A673 (cell line): ENCODE measurements around the gene KERA. TPM values are rescaled to one million over a fixed set of nuclear protein-coding genes. Genes with fewer than 3 reads are reported as not detected.

ENCODE experiments used
- Bru-seq: library from RNA; stranded (reverse); fragments of 400-500 nt; gene quantifications from one replicate; lab custom pipeline; 2021; lab: Mats Ljungman, UMichigan
- BruChase-seq, 2 experiments: library from RNA; stranded (reverse); fragments of 400-500 nt; gene quantifications; one replicate each; lab custom pipeline; 2021; lab: Mats Ljungman, UMichigan
- BruUV-seq: library from RNA; stranded (reverse); fragments of 400-500 nt; replicated peaks from 2 replicates; lab custom pipeline; 2021; lab: Mats Ljungman, UMichigan
- CTCF ChIA-PET: fragments of 300-600 bp; sonication (Branson Sonifier 250); formaldehyde crosslinking; loops from one replicate; lab custom pipeline; 2022; ENCODE audit warnings: antibody characterized with exemption; lab: Charles Lee
- POLR2A ChIA-PET: fragments of 300-600 bp; sonication (Branson Sonifier 250); formaldehyde crosslinking; loops from one replicate; lab custom pipeline; 2022; ENCODE audit warnings: antibody characterized with exemption; ENCODE audit not compliant: low non-redundant PET; lab: Charles Lee
- DNase-seq: peaks from one replicate; pipeline ENCODE4 v3.0.0-alpha.2; 2015; ENCODE audit warnings: low spot score
- H3K27ac ChIP-seq: fragments of 200-600 bp; sonication (generic); 2 replicates; pipeline ENCODE4 v1.5.1; 2016; ENCODE audit warnings: mixed run types, low read depth, mild to moderate bottlenecking, mixed read lengths, antibody characterized with exemption, low read length; ENCODE audit not compliant: poor library complexity, severe bottlenecking
- H3K27me3 ChIP-seq: fragments of 200-600 bp; sonication (generic); replicated peaks from 2 replicates; pipeline ENCODE4 v1.6.1; 2017; ENCODE audit warnings: mixed run types, low read depth, mild to moderate bottlenecking, mixed read lengths, antibody characterized with exemption, low read length; ENCODE audit not compliant: insufficient read depth, poor library complexity
- H3K36me3 ChIP-seq: fragments of 200-600 bp; sonication (generic); 2 replicates; pipeline ENCODE4 v1.6.1; 2016; ENCODE audit warnings: mixed run types, mild to moderate bottlenecking, mixed read lengths, antibody characterized with exemption, low read length; ENCODE audit not compliant: insufficient read depth, poor library complexity, severe bottlenecking
- H3K4me1 ChIP-seq: fragments of 200-600 bp; sonication (generic); 2 replicates; pipeline ENCODE4 v1.6.1; 2017; ENCODE audit warnings: mixed run types, mild to moderate bottlenecking, mixed read lengths, antibody characterized with exemption, low read length; ENCODE audit not compliant: insufficient read depth, poor library complexity, severe bottlenecking
- H3K4me3 ChIP-seq: fragments of 200-600 bp; sonication (generic); 2 replicates; pipeline ENCODE4 v1.5.1; 2016; ENCODE audit warnings: low read depth, mixed run types, mild to moderate bottlenecking, mixed read lengths, low read length; ENCODE audit not compliant: poor library complexity, severe bottlenecking
- H3K9me3 ChIP-seq: fragments of 200-600 bp; sonication (generic); 2 replicates; pipeline ENCODE4 v1.6.1; 2016; ENCODE audit warnings: mixed run types, low read depth, mild to moderate bottlenecking, mixed read lengths, antibody characterized with exemption, low read length; ENCODE audit not compliant: poor library complexity, severe bottlenecking
- CTCF ChIP-seq: fragments of 300-800, 200-600 bp; sonication (generic); conservative IDR thresholded peaks from 2 replicates; pipeline ENCODE4 v1.5.1; 2017; ENCODE audit warnings: low read depth, mild to moderate bottlenecking, antibody characterized with exemption, low read length, moderate library complexity, mixed read lengths
- EZH2 ChIP-seq: fragments of 200-600 bp; sonication (generic); IDR thresholded peaks from 2 replicates; pipeline ENCODE4 v1.6.1; 2017; ENCODE audit warnings: borderline replicate concordance, low read depth, mild to moderate bottlenecking, mixed read lengths, antibody characterized with exemption, low read length; ENCODE audit not compliant: poor library complexity, severe bottlenecking
- intact Hi-C: fragments of 100-400 bp; cut with micrococcal nuclease; formaldehyde crosslinking; loops from one replicate; pipeline ENCODE4 v1.10.0; 2022; ENCODE audit not compliant: unreplicated experiment
- long read RNA-seq: library from polyadenylated mRNA; stranded (forward); transcript quantifications from one replicate; pipeline ENCODE4 v2.0.0, GENCODE V29; 2022
- total RNA-seq: library from RNA; stranded (reverse); gene quantifications from 2 replicates; pipeline ENCODE4 v1.2.3, GENCODE V29; 2021

The KERA gene
- total RNA-seq (not detected in 2 replicates), Bru-seq, nascent RNA (not detected), BruChase-seq, experiment 1, labeled RNA remaining after a 2-hour chase (not detected), BruChase-seq, experiment 2, labeled RNA remaining after a 6-hour chase (not detected)
- long read RNA-seq = 0 reads

- H3K27ac ChIP-seq = no peak within 1 kb of the TSS
- no TSS peak for BruUV-seq
- intact Hi-C loops = no loop called here
- CTCF ChIA-PET = no interaction called here
- H3K9me3 ChIP-seq = no peaks in the 10 kb centered on the region
- H3K27me3 ChIP-seq = no peaks in the 10 kb centered on the region
- POLR2A ChIA-PET = no interaction called here
- no peak for DNase-seq
- H3K4me3 ChIP-seq = no peak within 1 kb of the TSS
- TF ChIP-seq EZH2 = no peak
- TF ChIP-seq CTCF = no peak
- no peaks in the 10 kb centered on the region for H3K4me1 ChIP-seq
- no peaks in the 10 kb centered on the region for H3K36me3 ChIP-seq
Observed at GRCh38 chr12:91057368-91058165, at the start of gene KERA. TSS of gene KERA (minus strand) at chr12:91058024. CDS start at chr12:91056281, 1,743 bp downstream.

- TF ChIP-seq CTCF (no peak), EZH2 (no peak)
- CTCF ChIA-PET = no interaction called here
- intact Hi-C loops = loop anchor here (5.0 kb wide), 1 partner anchor 221 kb away; no protein-coding TSS in a partner anchor
Observed at GRCh38 chr12:91106283-91106682, 48.5 kb upstream of the KERA start.

GRCh38 chr12:91105807-91106206 is 48.0 kb upstream of the KERA start:
- BruUV-seq = no TSS peak
- intact Hi-C loops = loop anchor here (5.0 kb wide), 1 partner anchor 221 kb away; no protein-coding TSS in a partner anchor
- H3K27me3 ChIP-seq = no peaks in the 10 kb centered on the region
- H3K36me3 ChIP-seq = no peaks in the 10 kb centered on the region
- TF ChIP-seq EZH2 = no peak
- no peak for DNase-seq
- H3K27ac ChIP-seq = no peak overlapping the region
- H3K4me3 ChIP-seq = no peak overlapping the region
- ChIA-PET POLR2A (no interaction called here), CTCF (no interaction called here)
- no peaks in the 10 kb centered on the region for H3K4me1 ChIP-seq
- H3K9me3 ChIP-seq = no peaks in the 10 kb centered on the region

More at GRCh38 chr12:91106283-91106682, 48.5 kb upstream of the KERA start:
- Histone ChIP-seq H3K27ac (no peak overlapping the region), H3K36me3 (no peaks in the 10 kb centered on the region), H3K4me3 (no peak overlapping the region), H3K4me1 (no peaks in the 10 kb centered on the region), H3K27me3 (no peaks in the 10 kb centered on the region), H3K9me3 (no peaks in the 10 kb centered on the region)
- POLR2A ChIA-PET = no interaction called here
- no TSS peak for BruUV-seq
- no peak for DNase-seq
